Common myeloid progenitor, CD34-positive (primary cell): ENCODE measurements around the gene SH3GL1.

Experiments
- CTCF ChIA-PET: fragments of 350-600 bp; sonication (Branson Sonifier 250); formaldehyde crosslinking; loops from one replicate; lab custom pipeline; 2021; ENCODE audit warnings: antibody characterized with exemption; lab: Charles Lee
- POLR2A ChIA-PET: fragments of 350-600 bp; sonication (Branson Sonifier 250); formaldehyde crosslinking; loops from one replicate; lab custom pipeline; 2021; ENCODE audit warnings: antibody characterized with exemption; lab: Charles Lee
- DNase-seq, 3 donors: peaks; one replicate each; pipeline versions ENCODE4 v3.0.0 to v3.0.0-alpha.2; 2013
- H3K27ac ChIP-seq, 2 experiments: 1 replicate in 1 of 2; 2 replicates in 1 of 2; pipeline ENCODE4 v1.7.0; 2013; ENCODE audit warnings: inconsistent platforms in 2 of 2, low read length in 2 of 2, mild to moderate bottlenecking in 2 of 2, low read depth in 1 of 2, moderate library complexity in 1 of 2; ENCODE audit not compliant: severe bottlenecking in 2 of 2, insufficient read depth in 1 of 2, poor library complexity in 1 of 2
- H3K27me3 ChIP-seq, 5 experiments: replicated peaks in 2 of 5; 1 replicate in 3 of 5; 2 replicates in 2 of 5; pipeline versions ENCODE4 v1.6.1 to v1.7.0; 2013; ENCODE audit warnings: low read length in 4 of 5, mild to moderate bottlenecking in 2 of 5, moderate library complexity in 2 of 5, inconsistent platforms in 1 of 5; ENCODE audit not compliant: insufficient read depth in 5 of 5, control insufficient read depth in 4 of 5
- H3K36me3 ChIP-seq, 4 experiments: 1 replicate in 2 of 4; 2 replicates in 2 of 4; pipeline versions ENCODE4 v1.6.1 to v1.7.0; 2013; ENCODE audit warnings: low read length in 3 of 4, control low read depth in 1 of 4, mild to moderate bottlenecking in 1 of 4; ENCODE audit not compliant: control insufficient read depth in 4 of 4, insufficient read depth in 4 of 4
- H3K4me1 ChIP-seq, 4 experiments: 1 replicate in 3 of 4; 2 replicates in 1 of 4; pipeline versions ENCODE4 v1.6.1 to v1.7.1; 2013; ENCODE audit warnings: low read length in 3 of 4, mild to moderate bottlenecking in 3 of 4, control low read depth in 1 of 4, inconsistent platforms in 1 of 4, moderate library complexity in 1 of 4; ENCODE audit not compliant: control insufficient read depth in 4 of 4, insufficient read depth in 4 of 4; ENCODE audit errors: control extremely low read depth in 1 of 4
- H3K4me3 ChIP-seq, 7 experiments: 1 replicate in 4 of 7; 2 replicates in 3 of 7; pipeline versions ENCODE4 v1.5.1 to v1.7.0; 2013; ENCODE audit warnings: mild to moderate bottlenecking in 7 of 7, low read length in 6 of 7, moderate library complexity in 6 of 7, inconsistent platforms in 2 of 7, low read depth in 2 of 7, control low read depth in 1 of 7; ENCODE audit not compliant: insufficient read depth in 4 of 7, control insufficient read depth in 1 of 7; ENCODE audit errors: extremely low read depth in 1 of 7
- H3K9me3 ChIP-seq, 5 experiments: 1 replicate in 4 of 5; 2 replicates in 1 of 5; pipeline versions ENCODE4 v1.6.1 to v1.7.1; 2013; ENCODE audit warnings: low read length in 4 of 5, mild to moderate bottlenecking in 2 of 5, inconsistent platforms in 1 of 5, low read depth in 1 of 5, moderate library complexity in 1 of 5; ENCODE audit not compliant: control insufficient read depth in 4 of 5, insufficient read depth in 2 of 5; ENCODE audit errors: control extremely low read depth in 1 of 5
- WGBS: methylation state at CpG from one replicate; pipeline ENCODE4 v1.1.5; 2013; ENCODE audit not compliant: insufficient coverage; 5-methylcytosine and 5-hydroxymethylcytosine counted together

The SH3GL1 gene

GRCh38 chr19:4368128-4368820 is 32.1 kb downstream of the SH3GL1 start:
- no peak for DNase-seq
- 93% methylated on average over 15 of the region's 19 CpGs for WGBS
- H3K36me3 ChIP-seq: peaks cover 3 to 47% (median 23%) of the 10 kb centered on the region in 4 experiments
- ChIA-PET POLR2A (no interaction called here), CTCF (interaction anchor here (1.2 to 5.1 kb wide), 2 partner anchors 23 to 33 kb away, joined by 3 to 23 read pairs; partner anchors contain the start of genes CHAF1A and SH3GL1)
- no peaks in the 10 kb centered on the region for H3K9me3 ChIP-seq
- H3K4me3 ChIP-seq: no peak overlapping the region
- no peak overlapping the region for H3K27ac ChIP-seq
- H3K4me1 ChIP-seq: peaks cover 0 to 50% (median 29%) of the 10 kb centered on the region in 4 experiments
- H3K27me3 ChIP-seq: no peaks in the 10 kb centered on the region

GRCh38 chr19:4367781-4368127 is 32.6 kb downstream of the SH3GL1 start:
- Histone ChIP-seq H3K9me3 (no peaks in the 10 kb centered on the region), H3K4me3 (no peak overlapping the region), H3K4me1 (peaks cover 0 to 46% (median 29%) of the 10 kb centered on the region in 4 experiments), H3K27ac (no peak overlapping the region), H3K27me3 (no peaks in the 10 kb centered on the region), H3K36me3 (peaks cover 3 to 53% (median 27%) of the 10 kb centered on the region in 4 experiments)
- ChIA-PET CTCF (interaction anchor here (1.2 to 5.1 kb wide), 2 partner anchors 24 to 33 kb away, joined by 3 to 23 read pairs; partner anchors contain the start of genes CHAF1A and SH3GL1), POLR2A (no interaction called here)
- WGBS: 97% methylated on average over 13 of the region's 13 CpGs
- no peak for DNase-seq

GRCh38 chr19:4367336-4367723 is 33.0 kb downstream of the SH3GL1 start:
- Histone ChIP-seq H3K36me3 (peaks cover 3 to 57% (median 29%) of the 10 kb centered on the region in 4 experiments), H3K27me3 (no peaks in the 10 kb centered on the region), H3K4me3 (no peak overlapping the region), H3K27ac (no peak overlapping the region), H3K9me3 (no peaks in the 10 kb centered on the region), H3K4me1 (peaks cover 0 to 42% (median 29%) of the 10 kb centered on the region in 4 experiments)
- no peak for DNase-seq
- ChIA-PET CTCF (interaction anchor here (1.2 to 5.1 kb wide), 3 partner anchors 9 to 34 kb away, joined by 3 to 23 read pairs (median 4); partner anchors contain the start of genes CHAF1A and SH3GL1), POLR2A (no interaction called here)
- 96% methylated on average over 10 of the region's 10 CpGs for WGBS

- CTCF ChIA-PET: interaction anchor here (1.2 to 5.1 kb wide), 3 partner anchors 10 to 34 kb away, joined by 3 to 23 read pairs (median 4); partner anchors contain the start of genes CHAF1A and SH3GL1
- 93% methylated on average over 9 of the region's 16 CpGs for WGBS
- POLR2A ChIA-PET: no interaction called here
- Histone ChIP-seq H3K36me3 (peaks cover 3 to 61% (median 34%) of the 10 kb centered on the region in 4 experiments), H3K9me3 (no peaks in the 10 kb centered on the region), H3K27me3 (no peaks in the 10 kb centered on the region), H3K4me3 (no peak overlapping the region), H3K4me1 (peaks cover 0 to 36% (median 29%) of the 10 kb centered on the region in 4 experiments), H3K27ac (no peak overlapping the region)
- DNase-seq: no peak
These were observed 33.5 kb downstream of the SH3GL1 start for GRCh38 chr19:4366666-4367335.

GRCh38 chr19:4365791-4366665 is 34.3 kb downstream of the SH3GL1 start:
- 94% methylated on average over 16 of the region's 19 CpGs for WGBS
- DNase-seq: no peak
- ChIA-PET POLR2A (no interaction called here), CTCF (interaction anchor here (0.8 to 5.1 kb wide), 3 partner anchors 10 to 105 kb away, joined by 3 to 23 read pairs (median 4); partner anchors contain the start of genes CHAF1A and SH3GL1)
- no peaks in the 10 kb centered on the region for H3K9me3 ChIP-seq
- no peak overlapping the region for H3K27ac ChIP-seq
- peaks cover 3 to 64% (median 37%) of the 10 kb centered on the region in 4 experiments for H3K36me3 ChIP-seq
- peaks cover 0 to 30% (median 26%) of the 10 kb centered on the region in 4 experiments for H3K4me1 ChIP-seq
- H3K4me3 ChIP-seq: no peak overlapping the region
- no peaks in the 10 kb centered on the region for H3K27me3 ChIP-seq

- ChIA-PET CTCF (interaction anchor here (0.7 to 5.1 kb wide), 5 partner anchors 15 to 104 kb away, joined by 3 to 23 read pairs (median 4); partner anchors contain the start of genes CHAF1A and SH3GL1), POLR2A (no interaction called here)
- no peak overlapping the region for H3K27ac ChIP-seq
- DNase-seq: no peak
- H3K36me3 ChIP-seq: peaks cover 3 to 71% (median 39%) of the 10 kb centered on the region in 4 experiments
- no peaks in the 10 kb centered on the region for H3K9me3 ChIP-seq
- WGBS: 100% methylated on average over 10 of the region's 16 CpGs
- H3K27me3 ChIP-seq: no peaks in the 10 kb centered on the region
- peaks cover 0 to 23% (median 19%) of the 10 kb centered on the region in 4 experiments for H3K4me1 ChIP-seq
- H3K4me3 ChIP-seq: no peak overlapping the region
These were observed 35.0 kb downstream of the SH3GL1 start for GRCh38 chr19:4365341-4365740.
